Endothelial cell of umbilical vein (primary cell): ENCODE measurements around the gene TBC1D19.

Experiments
- CTCF ChIP-seq, 2 donors: IDR thresholded peaks; 1 replicate in 1 of 2; 2 replicates in 1 of 2; pipeline ENCODE4 v1.5.1; 2011; ENCODE audit warnings: low read length in 2 of 2, mild to moderate bottlenecking in 2 of 2, moderate library complexity in 2 of 2, control low read depth in 1 of 2, inconsistent platforms in 1 of 2, low read depth in 1 of 2; ENCODE audit not compliant: insufficient read depth in 1 of 2; ENCODE audit errors: extremely low read depth in 1 of 2
- EZH2 ChIP-seq: IDR thresholded peaks from 2 replicates; pipeline ENCODE4 v1.6.1; 2012; ENCODE audit warnings: borderline replicate concordance, low read depth, mild to moderate bottlenecking, moderate library complexity, low read length, inconsistent platforms; ENCODE audit not compliant: severe bottlenecking
- FOS ChIP-seq: IDR thresholded peaks from 2 replicates; pipeline ENCODE4 v1.6.1; 2011; ENCODE audit warnings: mild to moderate bottlenecking, low read length, moderate library complexity, borderline replicate concordance; ENCODE audit not compliant: insufficient read depth
- GATA2 ChIP-seq: IDR thresholded peaks from 2 replicates; pipeline ENCODE4 v1.7.0; 2011; ENCODE audit warnings: low read depth, mild to moderate bottlenecking, moderate library complexity, mixed read lengths, low read length; ENCODE audit not compliant: insufficient read length, insufficient read depth
- MAX ChIP-seq: IDR thresholded peaks from 2 replicates; pipeline ENCODE4 v1.6.1; 2011; ENCODE audit not compliant: insufficient read depth, insufficient read length
- MYC ChIP-seq: IDR thresholded peaks from one replicate; pipeline ENCODE4 v1.6.1; 2011; ENCODE audit warnings: mild to moderate bottlenecking, low read depth, low read length
- POLR2A ChIP-seq: IDR thresholded peaks from 2 replicates; pipeline ENCODE4 v1.6.1; 2012; ENCODE audit warnings: low read depth, mild to moderate bottlenecking, control low read depth, low read length
- POLR2AphosphoS5 ChIP-seq: IDR thresholded peaks from 2 replicates; pipeline ENCODE4 v1.6.1; 2012; ENCODE audit warnings: low read depth, mild to moderate bottlenecking, control low read depth, low read length, moderate library complexity; ENCODE audit not compliant: insufficient read depth

- TF ChIP-seq EZH2 (no peak), CTCF (IDR thresholded peaks at IDR 0.05; ENCODE audit: extremely low read depth in 1 of 2, insufficient read depth in 1 of 2, low read depth in 1 of 2, low read length in 2 of 2) (no peak), MAX (no peak), POLR2AphosphoS5 (no peak), POLR2A (no peak), FOS (no peak), GATA2 (no peak), MYC (no peak)
Observed at GRCh38 chr4:26670903-26671537, 87.1 kb downstream of the TBC1D19 start.
